ENCODE data around the gene DNAJC28. TPM values are rescaled to one million over a fixed set of nuclear protein-coding genes. Genes with fewer than 3 reads are reported as not detected.
A peak's percentile ranks its signal among the peaks of the same experiment; 100 is the strongest.
"Not testable (repeated sequence)": the region's sequence is repeated elsewhere in the genome, so short reads cannot be mapped to it uniquely, and the experiment has no call there.

DNAJC28 gene
- total RNA-seq, 1 experiment from 2014 or later, result 1.9 TPM

DNA sequence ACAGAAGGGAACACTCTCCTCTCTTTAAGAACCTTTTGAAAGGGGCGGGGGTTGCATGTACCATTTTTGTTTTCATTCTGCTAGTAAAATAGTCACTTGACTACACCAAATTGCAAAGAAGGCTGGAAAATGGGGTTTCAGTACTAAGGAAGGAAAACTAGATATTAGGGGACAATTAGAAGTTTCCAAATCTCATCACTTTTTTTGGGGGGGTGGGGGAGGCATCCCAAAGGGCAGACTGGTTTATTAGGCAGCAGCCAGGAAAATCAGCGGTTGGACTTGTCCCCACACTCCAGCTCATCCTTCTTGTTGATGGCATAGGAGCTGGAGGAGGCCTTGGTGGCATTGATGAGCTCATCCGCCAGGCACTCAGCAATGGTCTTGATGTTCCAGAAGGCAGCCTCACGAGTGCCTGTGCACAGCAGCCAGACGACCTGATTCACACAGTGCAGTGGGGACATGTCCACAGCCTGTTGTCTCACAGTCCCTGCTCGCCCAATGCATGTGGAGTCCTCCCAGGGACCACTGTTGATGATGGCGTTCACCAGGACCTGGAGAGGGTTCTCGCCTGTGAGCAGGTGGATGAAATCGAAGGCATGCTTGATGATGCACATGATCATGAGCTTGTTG is 10.1 kb downstream of the DNAJC28 start:
- peak; percentile 29 for DNase-seq (ENCODE audit: low read depth)

DNA sequence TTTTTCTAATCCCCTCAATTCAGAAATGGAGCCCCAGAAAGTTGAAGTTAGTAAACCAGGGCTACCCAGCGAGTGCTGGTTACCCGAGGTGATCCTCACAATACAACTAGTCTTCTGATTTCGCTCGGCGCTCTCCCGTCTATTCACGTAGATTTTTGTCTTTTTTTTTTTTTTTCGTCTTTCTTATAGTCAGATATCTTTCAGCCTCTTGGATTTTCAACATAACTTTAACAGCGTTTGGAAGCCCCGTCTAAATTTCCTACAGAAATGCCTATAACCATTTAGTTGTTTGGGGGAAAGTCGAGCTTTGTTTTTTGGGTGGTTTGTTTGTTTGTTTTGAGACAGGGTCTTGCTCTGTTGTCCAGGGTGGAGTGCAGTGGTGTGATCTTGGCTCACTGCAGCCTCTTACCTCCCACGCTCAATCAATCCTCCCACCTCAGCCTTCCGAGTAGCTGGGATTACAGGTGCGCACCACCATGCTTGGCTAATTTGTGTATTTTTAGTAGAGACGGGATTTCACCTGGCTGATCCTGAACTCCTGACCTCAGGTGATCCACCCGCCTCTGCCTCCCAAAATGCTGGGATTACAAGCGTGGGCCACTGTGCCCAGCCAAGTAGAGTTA is 10.9 kb downstream of the DNAJC28 start:
- DNase-seq (ENCODE audit: low read depth), result no peak

DNA sequence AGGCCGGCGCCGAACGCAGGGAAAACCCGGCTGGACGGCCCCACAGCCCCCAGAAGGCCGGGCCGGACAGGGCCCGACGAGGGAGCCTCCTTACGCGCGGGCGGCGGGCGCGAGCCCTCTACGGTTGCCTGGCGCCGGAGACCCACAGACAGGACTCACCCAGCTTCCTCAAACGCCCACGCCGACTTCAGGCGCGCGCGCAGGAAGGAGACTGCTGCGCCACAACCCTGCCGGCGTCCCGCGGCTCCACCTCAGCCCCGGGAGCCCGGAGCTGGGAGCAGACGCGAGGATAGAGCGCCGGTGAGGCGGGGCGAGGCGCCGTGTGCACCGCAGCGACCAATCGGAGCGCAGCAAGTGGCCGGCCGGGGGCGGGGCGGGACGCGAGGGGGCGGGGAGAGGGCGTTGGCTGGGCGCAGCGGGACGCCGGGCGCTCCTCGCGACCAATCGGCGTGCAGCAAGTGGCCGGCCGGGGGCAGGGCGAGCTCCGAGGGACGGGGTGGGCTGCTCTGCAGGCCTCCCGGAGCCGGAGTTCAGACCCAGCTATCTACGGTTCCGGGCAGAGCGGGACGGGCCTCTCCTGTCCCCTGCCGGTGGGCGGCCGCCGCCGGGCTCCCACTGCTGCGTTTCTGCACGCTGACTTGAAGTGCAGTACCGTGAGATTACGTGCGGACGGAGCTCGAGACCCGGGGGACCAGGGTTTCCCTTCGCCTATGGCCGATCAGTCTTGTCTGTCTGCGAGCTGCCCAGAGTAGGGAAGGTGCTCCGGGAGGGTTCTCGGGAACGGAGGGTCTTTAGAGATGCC is 11.6 kb downstream of the DNAJC28 start, which contains the start of gene TMEM50B:
Gene TMEM50B (minus strand): TSS at position 296 of the 802 bp plus-strand sequence. CDS start 11,089 bp downstream, outside the sequence.
- peak; percentile 94 for DNase-seq (ENCODE audit: low read depth)

DNA sequence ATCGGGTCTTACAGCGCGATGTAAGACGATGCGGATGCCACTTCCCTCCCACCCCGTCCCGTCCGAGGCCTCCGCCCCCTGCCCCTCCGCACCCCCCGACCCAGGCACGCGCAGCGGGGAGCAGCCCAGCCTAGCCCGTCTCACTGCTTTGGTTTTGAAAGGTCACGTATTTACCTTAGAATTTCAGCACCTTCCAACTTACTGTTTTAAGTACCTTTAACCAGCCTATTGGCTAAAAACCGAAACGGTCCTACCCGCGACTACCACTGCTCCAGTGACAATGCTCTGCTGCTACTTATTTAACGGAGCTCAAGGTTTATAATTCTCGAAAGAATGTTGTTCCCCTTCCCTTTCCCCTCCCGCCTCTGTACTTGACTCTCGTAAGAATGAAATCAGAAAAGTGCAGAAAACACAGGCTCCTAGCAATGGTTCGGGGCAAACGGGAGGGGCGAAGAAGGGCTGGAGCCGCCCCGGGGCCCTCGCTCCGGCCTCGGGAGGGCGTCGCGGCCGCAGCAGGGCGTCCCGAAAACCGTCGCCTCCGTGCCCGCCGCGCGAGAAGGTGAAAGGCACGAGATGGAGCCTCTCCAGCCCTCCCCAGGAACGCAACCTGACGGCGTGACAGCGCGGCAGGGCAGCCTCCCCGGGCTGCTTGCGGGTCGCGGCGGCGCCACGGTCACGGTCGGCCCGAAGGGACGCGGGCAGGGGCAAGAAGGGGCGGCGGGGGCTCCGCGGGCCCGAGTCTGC is 12.4 kb downstream of the DNAJC28 start:
- DNase-seq (ENCODE audit: low read depth), result peak; percentile 59

DNA sequence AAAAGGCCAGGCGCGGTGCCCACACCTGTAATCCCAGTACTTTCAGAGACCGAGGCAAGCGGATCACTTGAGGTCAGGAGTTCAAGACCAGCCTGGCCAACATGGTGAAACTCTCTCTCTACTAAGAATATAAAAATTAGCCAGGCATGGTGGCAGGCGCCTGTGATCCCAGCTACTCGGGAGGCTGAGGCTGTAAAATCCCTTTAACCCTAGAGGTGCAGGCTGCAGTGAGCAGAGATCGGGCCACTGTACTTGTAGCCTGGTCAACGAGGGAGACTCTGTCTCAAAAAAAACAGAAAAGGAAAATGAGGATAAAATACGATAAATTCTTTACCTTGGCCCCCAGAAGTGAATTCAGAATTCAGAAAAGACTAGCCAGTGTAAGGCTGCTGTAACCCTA is 13.3 kb downstream of the DNAJC28 start:
- DNase-seq (ENCODE audit: low read depth), result no peak

DNA sequence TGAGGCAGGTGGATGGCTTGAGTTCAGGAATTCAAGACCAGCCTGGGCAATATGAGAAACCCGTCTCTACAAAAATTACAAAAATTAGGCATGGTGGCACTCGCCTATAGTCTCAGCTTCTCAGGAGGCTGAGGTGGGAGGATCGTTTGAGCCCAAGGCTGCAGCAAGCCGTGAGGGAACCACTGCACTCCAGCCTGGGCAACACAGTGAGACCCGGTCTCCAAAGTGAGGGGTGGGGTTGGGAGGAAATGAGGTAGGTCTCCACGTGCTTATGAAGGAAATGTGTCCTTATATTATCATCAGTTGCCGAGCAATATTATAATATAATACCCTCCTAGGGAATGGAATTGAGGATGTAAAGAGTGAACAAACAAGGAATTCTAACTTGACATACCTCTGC is 14.4 kb downstream of the DNAJC28 start:
- DNase-seq (ENCODE audit: low read depth), result no peak

DNA sequence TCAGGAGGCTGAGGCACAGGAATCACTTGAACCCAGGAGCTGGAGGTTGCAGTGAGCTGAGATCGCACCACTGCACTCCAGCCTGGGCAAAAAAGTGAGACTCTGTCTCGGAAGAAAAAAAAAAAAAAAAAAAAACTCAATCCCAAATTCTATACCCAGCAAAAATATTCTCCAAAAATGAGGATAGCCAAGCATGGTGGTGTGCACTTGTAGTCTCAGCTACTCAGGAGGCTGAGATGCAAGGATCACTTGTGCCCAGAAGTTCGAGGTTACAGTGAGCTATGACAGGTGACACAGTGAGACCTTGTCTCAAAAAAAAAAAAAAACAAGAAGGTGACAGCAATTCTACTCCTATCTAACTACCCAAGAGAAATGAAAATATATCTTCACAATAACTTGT is 18.2 kb downstream of the DNAJC28 start:
- no peak for DNase-seq (ENCODE audit: low read depth)

DNA sequence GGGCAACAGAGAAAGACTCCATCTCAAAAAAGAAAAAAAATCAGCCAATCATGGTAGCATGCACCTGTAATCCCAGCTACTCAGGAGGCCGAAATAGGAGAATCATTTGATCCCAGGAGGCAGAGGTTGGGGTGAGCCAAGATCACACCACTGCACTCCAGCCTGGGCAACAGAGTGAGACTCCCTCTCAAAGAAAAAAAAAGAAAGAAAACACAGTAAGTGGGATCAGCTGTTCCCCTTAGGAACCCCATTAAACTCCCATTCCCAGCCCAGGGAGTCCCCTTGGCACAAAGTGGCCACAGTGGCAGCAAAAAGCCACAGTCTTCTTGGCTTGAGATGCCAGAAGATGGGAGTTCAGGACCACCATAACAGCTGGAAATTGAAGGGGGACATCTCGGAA is 20.8 kb downstream of the DNAJC28 start:
- DNase-seq (ENCODE audit: low read depth), result no peak

DNA sequence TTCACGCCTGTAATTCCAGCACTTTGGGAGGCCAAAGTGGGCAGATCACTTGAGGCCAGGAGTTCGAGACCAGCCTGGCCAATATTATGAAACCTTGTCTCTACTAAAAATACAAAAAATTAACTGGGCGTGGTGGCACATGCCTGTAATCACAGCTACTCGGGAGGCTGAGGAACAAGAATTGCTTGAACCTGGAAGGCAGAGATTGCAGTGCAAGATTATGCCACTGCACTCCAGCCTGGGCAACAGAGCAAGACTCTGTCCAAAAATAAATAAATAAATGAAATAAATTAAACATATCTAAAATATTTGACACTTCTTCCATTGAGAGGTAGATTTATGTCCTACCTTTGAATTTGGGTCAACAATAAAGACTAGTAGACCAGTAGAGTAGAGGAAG is 22.3 kb downstream of the DNAJC28 start:
- not testable (repeated sequence) for DNase-seq (ENCODE audit: low read depth)

DNA sequence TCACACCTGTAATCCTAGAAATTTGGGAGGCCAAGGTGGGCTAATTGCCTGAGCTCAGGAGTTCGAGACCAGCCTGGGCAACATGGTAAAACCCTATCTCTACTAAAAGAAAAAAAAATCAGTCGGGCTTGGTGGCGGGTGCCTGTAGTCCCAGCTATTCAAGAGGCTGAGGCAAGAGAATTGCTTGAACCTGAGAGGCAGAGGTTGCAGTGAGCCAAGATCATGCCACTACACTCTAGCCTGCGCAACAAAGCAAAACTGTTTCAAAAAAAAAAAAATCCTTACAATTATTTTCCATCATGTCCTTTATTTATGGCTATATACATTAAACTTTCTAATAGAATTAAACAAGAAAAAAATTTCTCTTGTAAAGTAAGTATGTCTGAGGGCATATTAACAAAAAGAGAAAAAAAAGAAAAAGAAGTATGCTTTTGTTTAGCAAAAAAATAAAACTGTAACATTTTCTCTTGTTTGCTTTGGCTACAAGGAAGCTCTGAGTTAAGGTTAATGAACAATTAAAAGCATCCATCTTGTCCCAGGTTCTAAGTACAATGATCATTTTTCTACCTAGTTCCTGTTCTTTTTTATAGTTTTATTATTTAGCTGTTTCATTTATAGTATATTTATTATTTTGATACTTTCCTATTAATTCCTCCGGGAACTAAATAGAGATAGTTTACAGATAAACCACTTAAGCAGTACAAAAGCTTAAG is 29.8 kb downstream of the DNAJC28 start:
- DNase-seq (ENCODE audit: low read depth), result no peak

DNA sequence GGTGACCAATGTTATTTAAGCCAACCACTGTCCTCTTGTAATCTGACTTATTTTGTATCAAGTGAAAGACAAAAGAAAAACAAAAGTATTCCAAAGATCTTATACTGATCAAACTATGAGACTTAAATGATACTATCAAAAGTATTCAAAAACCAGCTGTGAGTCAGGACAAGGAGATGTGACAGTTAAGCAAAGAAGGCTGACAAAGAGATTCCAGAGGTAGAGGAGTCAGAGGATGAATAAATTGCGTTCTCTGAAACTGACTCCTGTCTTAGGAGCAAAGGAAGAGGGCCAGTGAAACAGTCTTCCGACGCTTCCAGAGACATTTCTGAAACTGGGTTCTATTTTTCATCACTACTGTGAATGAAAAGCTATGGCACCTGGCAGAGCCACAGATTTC is 32.7 kb downstream of the DNAJC28 start:
- DNase-seq (ENCODE audit: low read depth), result no peak

DNA sequence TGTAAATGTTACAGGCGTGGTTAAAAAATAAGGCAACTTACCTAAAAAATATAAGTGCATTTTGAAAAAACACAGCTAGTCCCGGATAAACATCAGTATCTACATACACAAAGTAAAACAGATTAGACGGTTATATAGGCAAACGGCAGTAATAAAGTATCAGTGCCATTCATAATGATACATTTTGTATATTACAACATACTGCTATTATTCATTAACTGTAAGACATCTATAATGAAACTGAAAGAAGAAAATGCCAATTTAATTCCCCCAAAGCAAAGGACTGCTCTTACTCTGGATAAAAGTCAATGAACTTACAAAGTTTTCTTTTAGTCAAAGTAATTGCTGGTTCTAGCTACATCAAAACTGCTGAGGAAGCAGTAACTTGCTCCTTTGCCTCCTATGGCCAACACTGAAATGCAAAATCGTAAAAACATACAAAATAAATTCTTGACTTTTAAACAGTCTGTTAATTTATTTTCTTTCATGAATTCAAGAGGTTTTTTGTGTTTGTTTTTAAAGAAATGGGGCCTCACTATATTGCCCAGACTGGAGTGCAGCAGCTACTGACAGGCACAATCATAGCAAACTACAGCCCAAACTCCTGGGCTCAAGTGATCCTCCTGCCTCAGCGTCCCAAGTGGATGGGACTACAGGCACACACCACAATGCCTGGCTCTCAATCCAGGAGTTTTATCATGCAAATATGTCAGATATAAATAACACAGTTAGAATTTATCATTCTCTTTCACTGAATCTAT is 35.6 kb downstream of the DNAJC28 start:
- DNase-seq (ENCODE audit: low read depth), result no peak

DNA sequence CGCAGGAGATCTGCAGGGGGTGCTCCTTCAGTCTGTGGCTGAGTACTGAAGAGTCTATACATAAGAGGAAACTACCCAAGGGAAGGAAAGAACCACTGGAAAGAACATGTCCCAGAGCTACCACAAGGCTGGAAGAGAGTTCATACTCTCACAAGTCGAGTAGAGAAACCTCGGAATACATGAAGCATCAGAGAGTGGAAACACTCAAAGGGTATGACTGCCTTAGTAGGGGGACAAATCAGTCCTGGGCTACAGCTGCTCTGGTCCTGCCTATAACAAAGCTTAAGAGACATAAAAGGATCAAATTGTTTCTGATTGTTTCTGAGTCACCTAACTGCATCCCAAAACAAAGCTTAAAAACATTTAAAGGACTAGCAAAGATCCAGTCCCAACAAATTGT is 39.2 kb downstream of the DNAJC28 start:
- no peak for DNase-seq (ENCODE audit: low read depth)

DNA sequence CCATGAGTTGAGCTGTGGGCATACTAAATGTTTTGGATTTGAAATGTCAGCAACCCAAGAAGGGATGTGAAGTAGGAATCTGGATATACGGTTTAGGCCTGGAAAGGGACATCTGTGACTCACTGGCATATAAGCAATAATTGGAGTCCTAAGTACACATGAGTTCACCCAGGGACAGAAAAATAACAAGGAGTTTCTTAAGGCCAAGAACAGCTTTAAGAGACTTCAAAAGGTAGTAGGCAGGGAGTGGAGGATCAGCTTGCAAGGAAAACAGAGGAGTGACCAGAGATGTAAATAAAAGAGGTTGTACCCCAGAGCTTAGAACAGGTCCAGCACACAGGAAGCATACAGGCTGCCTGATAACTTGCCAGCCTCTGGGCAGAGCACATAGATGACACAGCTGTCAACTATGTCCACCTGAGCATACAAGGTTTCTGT is 39.9 kb downstream of the DNAJC28 start:
- DNase-seq (ENCODE audit: low read depth), result peak; percentile 51

DNA sequence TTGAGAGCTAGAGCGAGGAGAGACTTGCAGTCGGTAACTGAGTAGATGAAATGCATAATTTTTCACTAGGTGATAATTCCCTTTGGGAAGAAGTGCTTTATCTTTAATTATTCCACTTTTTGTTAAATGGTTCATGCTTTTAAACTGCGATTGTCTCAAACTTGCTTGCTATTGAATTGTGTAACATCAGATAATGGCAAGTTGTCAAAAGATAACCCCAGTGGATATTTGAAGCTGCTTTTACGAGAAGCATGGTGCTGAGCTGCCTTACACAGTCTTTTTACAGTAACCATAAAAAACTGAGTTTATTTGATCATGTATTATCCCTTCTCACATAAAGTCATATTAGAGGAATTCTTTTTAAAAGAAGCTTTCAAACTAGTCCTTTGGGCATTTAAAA is 41.9 kb downstream of the DNAJC28 start:
- no peak for DNase-seq (ENCODE audit: low read depth)

DNA sequence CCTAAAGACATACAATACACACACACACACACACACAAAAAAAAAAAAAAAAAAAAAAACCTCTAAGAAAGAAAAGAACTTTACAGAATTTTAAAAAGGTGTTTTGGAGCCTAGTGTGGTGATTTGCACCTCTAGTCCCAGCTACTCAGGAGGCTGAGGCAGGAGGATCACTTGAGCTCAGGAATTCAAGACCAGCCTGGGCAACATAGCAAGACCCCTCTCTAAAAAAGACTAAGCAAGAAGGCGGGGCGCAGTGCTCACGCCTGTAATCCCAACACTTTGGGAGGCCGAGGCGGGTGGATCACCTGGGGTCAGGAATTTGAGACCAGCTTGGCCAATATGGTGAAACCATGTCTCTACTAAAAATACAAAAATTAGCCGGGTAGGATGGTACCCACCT is 44.9 kb downstream of the DNAJC28 start:
- DNase-seq (ENCODE audit: low read depth), result not testable (repeated sequence)

DNA sequence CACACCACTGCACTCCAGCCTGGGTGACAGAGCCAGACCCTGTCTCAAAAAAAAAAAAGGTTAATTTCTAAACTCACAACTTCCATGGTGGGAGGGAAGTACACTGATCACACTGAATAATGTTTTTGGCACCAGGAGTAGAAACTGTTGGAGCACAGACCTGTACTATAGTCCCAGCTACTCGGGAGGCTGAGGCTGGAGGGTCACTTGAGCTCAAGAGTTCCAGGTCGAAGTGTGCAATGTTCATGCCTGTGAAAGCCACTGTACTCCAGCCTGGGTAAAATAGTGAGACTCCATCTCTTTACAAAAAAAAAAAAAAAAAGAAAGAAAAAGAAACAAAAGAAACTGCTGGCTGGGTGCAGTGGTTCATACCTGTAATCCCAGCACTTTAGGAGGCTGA is 47.0 kb downstream of the DNAJC28 start:
- DNase-seq (ENCODE audit: low read depth), result no peak

DNA sequence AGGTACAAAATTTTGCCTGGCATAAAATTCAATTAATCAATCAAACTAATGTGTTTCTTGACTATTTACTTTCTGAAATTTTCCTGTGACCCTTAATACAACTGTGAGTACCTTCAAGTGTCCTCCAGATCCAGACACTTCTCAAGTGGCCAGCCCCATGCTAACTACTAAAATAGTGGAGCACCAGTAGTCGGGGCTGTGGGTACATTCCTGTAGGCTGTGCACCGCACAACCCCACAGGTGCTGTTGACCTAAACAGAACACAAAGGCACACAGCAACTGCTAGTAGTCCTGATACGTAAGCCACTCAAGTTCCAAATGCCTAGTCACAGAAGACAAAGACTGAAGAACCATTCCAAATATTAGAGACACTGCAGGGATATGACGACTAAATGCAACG is 48.3 kb downstream of the DNAJC28 start:
- no peak for DNase-seq (ENCODE audit: low read depth)

DNA sequence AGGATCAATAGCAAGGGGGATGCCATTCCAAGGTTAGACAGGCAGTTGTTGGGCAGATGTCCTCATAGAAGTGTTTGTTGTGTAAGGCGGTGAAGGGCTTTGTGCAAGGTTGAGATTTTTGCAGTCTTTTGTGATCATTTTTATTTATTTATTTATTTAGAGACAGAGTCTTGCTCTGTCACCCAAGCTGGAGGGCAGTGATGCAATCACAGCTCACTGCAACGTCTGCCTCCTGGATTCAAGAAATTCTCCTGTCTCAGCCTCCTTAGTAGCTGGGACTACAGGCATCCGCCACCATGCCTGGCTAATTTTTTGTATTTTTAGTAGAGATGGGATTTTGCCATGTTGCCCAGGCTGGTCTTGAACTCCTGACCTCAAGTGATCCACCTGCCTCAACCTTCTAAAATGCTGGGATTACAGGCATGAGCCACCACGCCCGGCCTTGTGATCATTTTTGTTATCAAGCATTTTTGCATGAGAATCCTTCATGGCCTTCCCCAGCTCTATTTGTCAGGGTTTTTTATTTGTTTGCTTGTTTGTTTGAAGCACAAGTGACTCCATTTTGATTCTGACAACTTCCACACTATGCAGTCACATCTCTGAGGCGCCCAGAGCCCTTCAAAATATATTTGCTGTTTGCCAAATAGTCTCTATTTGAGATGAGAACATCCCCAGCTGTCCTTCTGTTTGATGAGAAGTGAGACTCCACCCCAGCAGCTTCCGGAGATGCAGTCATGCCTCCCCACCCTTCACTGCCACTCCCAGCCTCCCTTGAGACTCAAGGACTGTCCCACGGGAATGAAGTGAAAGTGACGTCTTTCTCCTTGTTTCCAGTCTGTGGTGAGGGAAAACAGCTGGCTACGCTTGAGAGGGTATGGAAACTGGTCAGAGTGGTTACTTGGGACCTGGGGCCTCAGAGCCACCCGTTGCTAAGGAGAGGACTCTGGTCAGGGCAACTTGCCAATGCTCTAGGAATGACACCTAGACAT is 49.7 kb downstream of the DNAJC28 start:
- DNase-seq (ENCODE audit: low read depth), result peak; percentile 62
